ENCODE measurements around the gene KIF3B.

DNA sequence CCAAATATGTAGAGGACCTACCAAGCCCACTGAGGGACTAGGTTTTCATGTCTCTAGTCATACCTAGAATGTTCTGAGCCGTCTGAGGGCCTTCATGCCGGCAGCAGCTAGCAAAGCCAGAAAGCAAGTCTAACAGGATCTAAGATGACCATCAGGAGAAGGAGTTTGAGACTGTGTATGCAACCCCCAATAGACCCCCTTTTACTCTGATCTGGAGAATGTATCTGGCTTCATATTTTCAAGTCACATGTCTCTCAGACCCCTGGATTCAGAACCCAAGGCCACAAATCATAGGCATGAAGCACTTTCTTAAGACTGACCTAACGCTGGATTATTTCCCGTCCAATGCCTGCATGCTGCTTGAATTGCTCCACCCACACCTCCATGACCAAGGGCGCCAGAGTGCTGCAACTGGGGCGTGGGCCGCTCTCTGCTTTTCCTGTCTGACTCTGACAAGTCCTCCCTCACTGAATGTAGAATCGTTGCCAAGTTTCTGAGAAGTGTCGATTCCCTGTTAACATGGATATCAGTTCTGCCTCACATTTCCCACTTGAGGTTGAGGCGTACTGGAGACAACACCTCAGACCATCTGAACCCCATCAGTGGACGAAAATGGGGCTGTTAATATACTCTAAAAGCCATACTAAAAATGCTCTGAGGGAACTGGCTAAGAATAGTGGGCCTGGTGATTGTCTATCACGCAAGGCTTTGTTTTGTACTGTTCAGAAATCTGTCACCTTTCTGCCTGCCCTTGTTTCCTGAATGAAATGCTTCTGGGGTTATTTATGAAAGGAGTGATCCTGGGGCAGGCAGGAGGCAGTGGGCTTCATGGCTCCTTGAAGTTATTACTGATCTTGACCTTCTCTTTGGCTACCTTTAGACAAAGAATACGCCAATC is 56.8 kb downstream of the KIF3B start:
- TF ChIP-seq POLR2A (IDR thresholded peaks at IDR 0.05), result no peak
- TF ChIP-seq, protein P1, sequence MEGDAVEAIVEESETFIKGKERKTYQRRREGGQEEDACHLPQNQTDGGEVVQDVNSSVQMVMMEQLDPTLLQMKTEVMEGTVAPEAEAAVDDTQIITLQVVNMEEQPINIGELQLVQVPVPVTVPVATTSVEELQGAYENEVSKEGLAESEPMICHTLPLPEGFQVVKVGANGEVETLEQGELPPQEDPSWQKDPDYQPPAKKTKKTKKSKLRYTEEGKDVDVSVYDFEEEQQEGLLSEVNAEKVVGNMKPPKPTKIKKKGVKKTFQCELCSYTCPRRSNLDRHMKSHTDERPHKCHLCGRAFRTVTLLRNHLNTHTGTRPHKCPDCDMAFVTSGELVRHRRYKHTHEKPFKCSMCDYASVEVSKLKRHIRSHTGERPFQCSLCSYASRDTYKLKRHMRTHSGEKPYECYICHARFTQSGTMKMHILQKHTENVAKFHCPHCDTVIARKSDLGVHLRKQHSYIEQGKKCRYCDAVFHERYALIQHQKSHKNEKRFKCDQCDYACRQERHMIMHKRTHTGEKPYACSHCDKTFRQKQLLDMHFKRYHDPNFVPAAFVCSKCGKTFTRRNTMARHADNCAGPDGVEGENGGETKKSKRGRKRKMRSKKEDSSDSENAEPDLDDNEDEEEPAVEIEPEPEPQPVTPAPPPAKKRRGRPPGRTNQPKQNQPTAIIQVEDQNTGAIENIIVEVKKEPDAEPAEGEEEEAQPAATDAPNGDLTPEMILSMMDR (IDR thresholded peaks at IDR 0.05), result no peak

Data from adrenal gland (tissue), 5 donors.